Measurements from ENCODE around the gene PDE8B. TPM values are rescaled to one million over a fixed set of nuclear protein-coding genes. Genes with fewer than 3 reads are reported as not detected.

PDE8B gene
- total RNA-seq, 1 donor from 2014 or later, result 1.1 TPM

- DNase-seq (ENCODE audit: low spot score), result no peak
- no peaks in the 10 kb centered on the region for H3K36me3 Mint-ChIP-seq (ENCODE audit: low read depth)
- TF ChIP-seq CTCF (IDR thresholded peaks at IDR 0.05), result no peak
- H3K9me3 Mint-ChIP-seq (ENCODE audit: low read depth), result no peaks in the 10 kb centered on the region
- no peak overlapping the region for H3K4me3 Mint-ChIP-seq (ENCODE audit: unreplicated experiment)
- H3K27ac Mint-ChIP-seq (ENCODE audit: unreplicated experiment), result no peak overlapping the region
- H3K27me3 Mint-ChIP-seq (ENCODE audit: low read depth), result no peaks in the 10 kb centered on the region
- peaks cover 26% of the 10 kb centered on the region for H3K4me1 Mint-ChIP-seq (ENCODE audit: low read depth)
Observed at GRCh38 chr5:77396017-77396416, 185.5 kb downstream of the PDE8B start.

GRCh38 chr5:77397686-77398292 lies 187.3 kb downstream of the PDE8B start:
- no peaks in the 10 kb centered on the region for H3K36me3 Mint-ChIP-seq (ENCODE audit: low read depth)
- no peak for DNase-seq (ENCODE audit: low spot score)
- no peaks in the 10 kb centered on the region for H3K27me3 Mint-ChIP-seq (ENCODE audit: low read depth)
- no peak overlapping the region for H3K4me3 Mint-ChIP-seq (ENCODE audit: unreplicated experiment)
- H3K9me3 Mint-ChIP-seq (ENCODE audit: low read depth), result no peaks in the 10 kb centered on the region
- H3K27ac Mint-ChIP-seq (ENCODE audit: unreplicated experiment), result peak overlapping the region; percentile 15
- peaks cover 29% of the 10 kb centered on the region for H3K4me1 Mint-ChIP-seq (ENCODE audit: low read depth)
- TF ChIP-seq CTCF (IDR thresholded peaks at IDR 0.05), result peak; percentile 58

GRCh38 chr5:77398458-77398857 lies 188.0 kb downstream of the PDE8B start:
- no peak for DNase-seq (ENCODE audit: low spot score)
- no peaks in the 10 kb centered on the region for H3K36me3 Mint-ChIP-seq (ENCODE audit: low read depth)
- H3K4me3 Mint-ChIP-seq (ENCODE audit: unreplicated experiment), result no peak overlapping the region
- peak overlapping the region; percentile 36 for H3K27ac Mint-ChIP-seq (ENCODE audit: unreplicated experiment)
- no peaks in the 10 kb centered on the region for H3K27me3 Mint-ChIP-seq (ENCODE audit: low read depth)
- H3K9me3 Mint-ChIP-seq (ENCODE audit: low read depth), result no peaks in the 10 kb centered on the region
- no peak for TF ChIP-seq CTCF (IDR thresholded peaks at IDR 0.05)
- peaks cover 33% of the 10 kb centered on the region for H3K4me1 Mint-ChIP-seq (ENCODE audit: low read depth)

GRCh38 chr5:77398896-77399295 lies 188.4 kb downstream of the PDE8B start:
- TF ChIP-seq CTCF (IDR thresholded peaks at IDR 0.05), result no peak
- Mint-ChIP-seq H3K27ac (ENCODE audit: unreplicated experiment) (no peak overlapping the region), H3K4me1 (ENCODE audit: low read depth) (peaks cover 33% of the 10 kb centered on the region), H3K36me3 (ENCODE audit: low read depth) (no peaks in the 10 kb centered on the region), H3K9me3 (ENCODE audit: low read depth) (no peaks in the 10 kb centered on the region), H3K27me3 (ENCODE audit: low read depth) (no peaks in the 10 kb centered on the region), H3K4me3 (ENCODE audit: unreplicated experiment) (no peak overlapping the region)
- no peak for DNase-seq (ENCODE audit: low spot score)

- H3K36me3 Mint-ChIP-seq (ENCODE audit: low read depth), result peaks cover 2% of the 10 kb centered on the region
- TF ChIP-seq CTCF (IDR thresholded peaks at IDR 0.05), result no peak
- DNase-seq (ENCODE audit: low spot score), result no peak
- no peak overlapping the region for H3K4me3 Mint-ChIP-seq (ENCODE audit: unreplicated experiment)
- H3K4me1 Mint-ChIP-seq (ENCODE audit: low read depth), result peaks cover 46% of the 10 kb centered on the region
- no peaks in the 10 kb centered on the region for H3K9me3 Mint-ChIP-seq (ENCODE audit: low read depth)
- no peaks in the 10 kb centered on the region for H3K27me3 Mint-ChIP-seq (ENCODE audit: low read depth)
- H3K27ac Mint-ChIP-seq (ENCODE audit: unreplicated experiment), result no peak overlapping the region
Observed at GRCh38 chr5:77400645-77401044, 190.2 kb downstream of the PDE8B start.
